CD4-positive, alpha-beta T cell (primary cell): ENCODE measurements around the gene CCDC172. TPM values are rescaled to one million over a fixed set of nuclear protein-coding genes. Genes with fewer than 3 reads are reported as not detected.

Experiments used
- ATAC-seq: fragments of 200-7000 bp; cut with Tn5 transposase; one replicate; pipeline ENCODE4 v1.10.0; 2022; ENCODE audit warnings: mild to moderate bottlenecking; ENCODE audit not compliant: poor library complexity
- CTCF ChIA-PET: fragments of 350-600 bp; sonication (Branson Sonifier 250); formaldehyde crosslinking; loops from one replicate; lab custom pipeline; 2021; ENCODE audit warnings: antibody characterized with exemption, inconsistent platforms; lab: Charles Lee
- POLR2A ChIA-PET: fragments of 350-600 bp; sonication (Branson Sonifier 250); formaldehyde crosslinking; loops from one replicate; lab custom pipeline; 2021; ENCODE audit warnings: antibody characterized with exemption, inconsistent platforms; lab: Charles Lee
- DNase-seq, 14 experiments: peaks; one replicate each; pipeline ENCODE4 v3.0.0-alpha.2; 2013 to 2020; ENCODE audit warnings: mixed read lengths in 2 of 14
- H3K27ac ChIP-seq, 2 donors: one replicate each; pipeline versions ENCODE4 v1.5.1 to v1.7.0; 2013; ENCODE audit warnings: low read length in 2 of 2, low read depth in 1 of 2, mild to moderate bottlenecking in 1 of 2
- H3K27me3 ChIP-seq, 2 experiments: 1 replicate in 1 of 2; 2 replicates in 1 of 2; pipeline versions ENCODE4 v1.6.1 to v1.7.0; 2013; ENCODE audit warnings: low read length in 2 of 2, control low read depth in 1 of 2, mild to moderate bottlenecking in 1 of 2, moderate library complexity in 1 of 2; ENCODE audit not compliant: insufficient read depth in 2 of 2, control insufficient read depth in 1 of 2
- H3K36me3 ChIP-seq: one replicate; pipeline ENCODE4 v1.6.1; 2013; ENCODE audit warnings: low read length, control low read depth; ENCODE audit not compliant: insufficient read depth
- H3K4me1 ChIP-seq: one replicate; pipeline ENCODE4 v1.6.1; 2013; ENCODE audit warnings: low read length, control low read depth; ENCODE audit not compliant: insufficient read depth
- H3K4me3 ChIP-seq: one replicate; pipeline ENCODE4 v1.5.1; 2013; ENCODE audit warnings: mild to moderate bottlenecking, low read length, moderate library complexity
- H3K9me3 ChIP-seq, 2 experiments: 1 replicate in 1 of 2; 2 replicates in 1 of 2; pipeline versions ENCODE4 v1.6.1 to v1.7.0; 2013; ENCODE audit warnings: low read length in 2 of 2, mild to moderate bottlenecking in 2 of 2, control low read depth in 1 of 2, moderate library complexity in 1 of 2; ENCODE audit not compliant: control insufficient read depth in 1 of 2, insufficient read depth in 1 of 2
- H3K27ac Mint-ChIP-seq: one replicate; pipeline ENCODE4 v1.8.0; 2020; ENCODE audit warnings: mixed read lengths
- H3K27me3 Mint-ChIP-seq: one replicate; pipeline ENCODE4 v1.8.0; 2021; ENCODE audit warnings: mixed read lengths
- H3K36me3 Mint-ChIP-seq: one replicate; pipeline ENCODE4 v1.8.0; 2021; ENCODE audit warnings: low read depth, mixed read lengths
- H3K4me1 Mint-ChIP-seq: one replicate; pipeline ENCODE4 v1.8.0; 2021; ENCODE audit warnings: low read depth, mixed read lengths
- H3K4me3 Mint-ChIP-seq: one replicate; pipeline ENCODE4 v1.8.0; 2020; ENCODE audit warnings: mild to moderate bottlenecking, mixed read lengths
- H3K9me3 Mint-ChIP-seq: one replicate; pipeline ENCODE4 v1.8.0; 2020; ENCODE audit warnings: mixed read lengths
- CTCF ChIP-seq: fragments of 200-600 bp; IDR thresholded peaks from one replicate; pipeline ENCODE4 v1.8.0; 2022; ENCODE audit warnings: antibody characterized with exemption, mild to moderate bottlenecking
- intact Hi-C, 2 experiments: fragments of 100-400 bp; cut with DNase I in 1 of 2; cut with micrococcal nuclease in 1 of 2; formaldehyde crosslinking; loops; one replicate each; pipeline versions ENCODE4 v1.15.1 to v1.9.0; 2023 to 2025; cut with DNase I, micrococcal nuclease
- total RNA-seq, 174 experiments: library from RNA in 2 of 174; stranded (reverse) in 2 of 174; gene quantifications; one replicate each; pipeline ENCODE4 v1.2.3 and lab custom pipeline; 2021 to 2026

Gene CCDC172
- total RNA-seq, 2 experiments from 2014 or later = not detected

GRCh38 chr10:116289652-116290051 is 34.6 kb upstream of the CCDC172 start:
- no peaks in the 10 kb centered on the region for H3K36me3 Mint-ChIP-seq
- intact Hi-C loops = loop anchor here in 1 of 2 experiments (5.0 kb wide), 2 partner anchors 492 to 582 kb away; no protein-coding TSS in a partner anchor
- Histone ChIP-seq H3K36me3 (no peaks in the 10 kb centered on the region), H3K27me3 (no peaks in the 10 kb centered on the region), H3K4me3 (no peak overlapping the region), H3K9me3 (no peaks in the 10 kb centered on the region), H3K4me1 (no peaks in the 10 kb centered on the region), H3K27ac (no peak overlapping the region)
- DNase-seq (no peak), ATAC-seq (no peak)
- no peaks in the 10 kb centered on the region for H3K4me1 Mint-ChIP-seq
- no peak overlapping the region for H3K27ac Mint-ChIP-seq
- TF ChIP-seq CTCF = no peak
- no peak overlapping the region for H3K4me3 Mint-ChIP-seq
- CTCF ChIA-PET = no interaction called here
- POLR2A ChIA-PET = no interaction called here
- H3K9me3 Mint-ChIP-seq = no peaks in the 10 kb centered on the region
- H3K27me3 Mint-ChIP-seq = peaks cover 8% of the 10 kb centered on the region

- H3K27ac Mint-ChIP-seq = no peak overlapping the region
- intact Hi-C loops = no loop called here
- H3K36me3 Mint-ChIP-seq = no peaks in the 10 kb centered on the region
- H3K27me3 ChIP-seq = no peaks in the 10 kb centered on the region
- H3K4me3 ChIP-seq = no peak overlapping the region
- no peak for DNase-seq
- H3K36me3 ChIP-seq = no peaks in the 10 kb centered on the region
- peaks cover 18% of the 10 kb centered on the region for H3K27me3 Mint-ChIP-seq
- POLR2A ChIA-PET = no interaction called here
- CTCF ChIA-PET = no interaction called here
- no peaks in the 10 kb centered on the region for H3K9me3 ChIP-seq
- no peak overlapping the region for H3K27ac ChIP-seq
- TF ChIP-seq CTCF = no peak
- H3K9me3 Mint-ChIP-seq = no peaks in the 10 kb centered on the region
- ATAC-seq = no peak
- no peaks in the 10 kb centered on the region for H3K4me1 ChIP-seq
- no peak overlapping the region for H3K4me3 Mint-ChIP-seq
- no peaks in the 10 kb centered on the region for H3K4me1 Mint-ChIP-seq
Observed at GRCh38 chr10:116292493-116292892, 31.8 kb upstream of the CCDC172 start.

GRCh38 chr10:116296291-116296721 is 27.9 kb upstream of the CCDC172 start:
- Mint-ChIP-seq H3K27ac (no peak overlapping the region), H3K9me3 (no peaks in the 10 kb centered on the region), H3K4me1 (no peaks in the 10 kb centered on the region), H3K4me3 (no peak overlapping the region), H3K27me3 (peaks cover 10% of the 10 kb centered on the region), H3K36me3 (no peaks in the 10 kb centered on the region)
- H3K36me3 ChIP-seq = no peaks in the 10 kb centered on the region
- ChIA-PET CTCF (no interaction called here), POLR2A (no interaction called here)
- no peak for TF ChIP-seq CTCF
- no peaks in the 10 kb centered on the region for H3K4me1 ChIP-seq
- ATAC-seq (no peak), DNase-seq (no peak)
- H3K27ac ChIP-seq = no peak overlapping the region
- intact Hi-C loops = no loop called here
- H3K9me3 ChIP-seq = no peaks in the 10 kb centered on the region
- no peak overlapping the region for H3K4me3 ChIP-seq
- H3K27me3 ChIP-seq = no peaks in the 10 kb centered on the region
